Bronchial epithelial cell (primary cell): Measurements from ENCODE around the gene RUNX2. TPM values are rescaled to one million over a fixed set of nuclear protein-coding genes. Genes with fewer than 3 reads are reported as not detected.

Experiments
- DNase-seq: peaks from one replicate; pipeline ENCODE4 v3.0.0-alpha.2; 2010; ENCODE audit warnings: low read depth
- FAIRE-seq: peaks from 2 replicates; lab custom pipeline; 2011; peaks lifted over from hg19 to GRCh38; lab: Jason Lieb, UNC
- H3K27me3 ChIP-seq: 2 replicates; pipeline ENCODE4 v1.5.1; 2011; ENCODE audit warnings: low read length; ENCODE audit not compliant: control insufficient read depth, insufficient read depth
- H3K36me3 ChIP-seq: 2 replicates; pipeline ENCODE4 v1.5.1; 2011; ENCODE audit warnings: low read length; ENCODE audit not compliant: control insufficient read depth, insufficient read depth
- H3K4me3 ChIP-seq: 2 replicates; pipeline ENCODE4 v1.5.1; 2011; ENCODE audit warnings: mild to moderate bottlenecking, low read depth, low read length, control low read depth
- CTCF ChIP-seq: IDR thresholded peaks from 2 replicates; pipeline ENCODE4 v1.5.1; 2011; ENCODE audit warnings: mild to moderate bottlenecking, moderate library complexity, low read length, control low read depth, inconsistent platforms; ENCODE audit not compliant: insufficient read depth, severe bottlenecking
- total RNA-seq: library from RNA; depleted of rRNA; stranded (reverse); fragments of >200 nt; gene quantifications from 2 replicates; pipeline ENCODE4 v1.2.1, GENCODE V29; 2014

RUNX2 gene
- total RNA-seq, 1 donor from 2014 or later, result 0.79 TPM

GRCh38 chr6:45626087-45626891, 298.2 kb downstream of the RUNX2 start:
- Histone ChIP-seq H3K36me3 (no peaks in the 10 kb centered on the region), H3K4me3 (no peak overlapping the region), H3K27me3 (no peaks in the 10 kb centered on the region)
- no peak for FAIRE-seq
- peak; percentile 96 for DNase-seq
- no peak for TF ChIP-seq CTCF

GRCh38 chr6:45630314-45630713, 302.2 kb downstream of the RUNX2 start:
- FAIRE-seq (no peak), DNase-seq (no peak)
- H3K27me3 ChIP-seq, result no peaks in the 10 kb centered on the region
- H3K4me3 ChIP-seq, result no peak overlapping the region
- TF ChIP-seq CTCF, result no peak
- H3K36me3 ChIP-seq, result no peaks in the 10 kb centered on the region

GRCh38 chr6:45630801-45631200, 302.7 kb downstream of the RUNX2 start:
- FAIRE-seq (no peak), DNase-seq (no peak)
- TF ChIP-seq CTCF, result no peak
- Histone ChIP-seq H3K4me3 (no peak overlapping the region), H3K36me3 (no peaks in the 10 kb centered on the region), H3K27me3 (no peaks in the 10 kb centered on the region)

- no peak for TF ChIP-seq CTCF
- peak; percentile 94 for DNase-seq
Observed at GRCh38 chr6:45631396-45631795, 303.3 kb downstream of the RUNX2 start.

GRCh38 chr6:45633272-45633908, 305.3 kb downstream of the RUNX2 start:
- no peak for TF ChIP-seq CTCF
- Histone ChIP-seq H3K4me3 (no peak overlapping the region), H3K36me3 (no peaks in the 10 kb centered on the region), H3K27me3 (no peaks in the 10 kb centered on the region)
- FAIRE-seq (no peak), DNase-seq (no peak)

More at GRCh38 chr6:45631396-45631795, 303.3 kb downstream of the RUNX2 start:
- Histone ChIP-seq H3K4me3 (no peak overlapping the region), H3K27me3 (no peaks in the 10 kb centered on the region), H3K36me3 (no peaks in the 10 kb centered on the region)
- no peak for FAIRE-seq
